Loucy (cell line): Measurements from ENCODE around the gene DHRS3.

Experiments
- H2AFZ ChIP-seq: fragments of 200-600 bp; sonication (generic); 2 replicates; pipeline ENCODE4 v1.6.0; 2016; ENCODE audit warnings: antibody characterized with exemption, mild to moderate bottlenecking, low read length, moderate library complexity
- H3F3A ChIP-seq: fragments of 200-600 bp; 2 replicates; pipeline ENCODE4 v1.6.0; 2016; ENCODE audit warnings: antibody characterized with exemption, low read depth, mild to moderate bottlenecking
- H3K27me3 ChIP-seq: fragments of 200-600 bp; sonication (generic); 2 replicates; pipeline ENCODE4 v1.6.1; 2014; ENCODE audit warnings: low read length, mild to moderate bottlenecking; ENCODE audit not compliant: insufficient read depth, poor library complexity, severe bottlenecking
- H3K36me3 ChIP-seq: fragments of 200-600 bp; sonication (generic); 2 replicates; pipeline ENCODE4 v1.6.1; 2016; ENCODE audit warnings: low read length; ENCODE audit not compliant: insufficient read depth
- H3K4me1 ChIP-seq: fragments of 200-600 bp; sonication (generic); 2 replicates; pipeline ENCODE4 v1.5.1; 2014; ENCODE audit warnings: low read length, mild to moderate bottlenecking; ENCODE audit not compliant: insufficient read depth, poor library complexity, severe bottlenecking
- H3K4me2 ChIP-seq: fragments of 200-600 bp; sonication (generic); 2 replicates; pipeline ENCODE4 v1.6.0; 2014; ENCODE audit warnings: antibody characterized with exemption, low read length, low read depth, mild to moderate bottlenecking; ENCODE audit not compliant: poor library complexity, severe bottlenecking
- H3K4me3 ChIP-seq: fragments of 200-600 bp; sonication (generic); 2 replicates; pipeline ENCODE4 v1.5.1; 2014; ENCODE audit warnings: low read length, mild to moderate bottlenecking, mixed read lengths; ENCODE audit not compliant: poor library complexity, severe bottlenecking
- H3K79me2 ChIP-seq: fragments of 200-600 bp; sonication (generic); 2 replicates; pipeline ENCODE4 v1.6.1; 2014; ENCODE audit warnings: low read length; ENCODE audit not compliant: insufficient read depth
- H3K9ac ChIP-seq: fragments of 200-600 bp; sonication (generic); 2 replicates; pipeline ENCODE4 v1.6.0; 2014; ENCODE audit warnings: mild to moderate bottlenecking, low read depth, low read length, moderate library complexity; ENCODE audit not compliant: poor library complexity, severe bottlenecking
- H3K9me2 ChIP-seq: fragments of 200-600 bp; sonication (generic); replicated peaks from 2 replicates; pipeline ENCODE4 v1.6.1; 2016; ENCODE audit warnings: low read depth, low read length, mixed read lengths
- H3K9me3 ChIP-seq: fragments of 200-600 bp; sonication (generic); 2 replicates; pipeline ENCODE4 v1.6.1; 2014; ENCODE audit warnings: mild to moderate bottlenecking, antibody characterized with exemption, low read length, low read depth; ENCODE audit not compliant: insufficient read depth
- H4K20me1 ChIP-seq: fragments of 200-600 bp; sonication (generic); 2 replicates; pipeline ENCODE4 v1.6.0; 2014; ENCODE audit warnings: antibody characterized with exemption, low read length, mild to moderate bottlenecking; ENCODE audit not compliant: insufficient read depth, poor library complexity, severe bottlenecking
- EZH2phosphoT487 ChIP-seq: fragments of 200-600 bp; IDR thresholded peaks from 2 replicates; pipeline ENCODE4 v1.6.1; 2018; ENCODE audit warnings: antibody characterized with exemption, mild to moderate bottlenecking, moderate library complexity, borderline replicate concordance
- TF ChIP-seq, protein P1 (sequence below): fragments of 200-600 bp; sonication (generic); conservative IDR thresholded peaks from 2 replicates; pipeline ENCODE4 v1.5.1; 2014; ENCODE audit warnings: mild to moderate bottlenecking, antibody characterized with exemption, low read length

DHRS3 gene

DNA sequence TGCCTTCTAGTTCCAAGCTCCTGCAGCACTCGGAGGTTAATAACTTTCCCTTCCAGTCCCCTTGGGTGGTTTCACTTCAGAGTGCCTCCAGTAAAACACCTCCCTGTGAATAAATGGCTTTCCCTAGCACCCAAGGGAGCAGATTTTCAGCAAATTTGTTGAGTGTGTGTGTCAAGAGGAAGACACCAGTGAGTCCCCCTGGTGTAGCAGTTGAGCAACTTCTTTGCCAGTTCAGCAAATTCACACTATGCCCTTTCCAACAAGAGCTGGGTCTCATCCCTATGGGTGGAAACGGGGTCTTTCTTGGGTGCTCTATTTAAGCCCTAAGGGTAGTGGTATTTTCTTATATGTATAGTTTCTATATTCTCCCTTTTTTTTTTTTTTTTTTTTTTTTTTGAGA, 25.1 kb upstream of the DHRS3 start:
- H3K36me3 ChIP-seq: no peaks in the 10 kb centered on the region
- H2AFZ ChIP-seq: no peak overlapping the region
- H4K20me1 ChIP-seq: no peaks in the 10 kb centered on the region
- no peaks in the 10 kb centered on the region for H3F3A ChIP-seq
- TF ChIP-seq, protein P1, sequence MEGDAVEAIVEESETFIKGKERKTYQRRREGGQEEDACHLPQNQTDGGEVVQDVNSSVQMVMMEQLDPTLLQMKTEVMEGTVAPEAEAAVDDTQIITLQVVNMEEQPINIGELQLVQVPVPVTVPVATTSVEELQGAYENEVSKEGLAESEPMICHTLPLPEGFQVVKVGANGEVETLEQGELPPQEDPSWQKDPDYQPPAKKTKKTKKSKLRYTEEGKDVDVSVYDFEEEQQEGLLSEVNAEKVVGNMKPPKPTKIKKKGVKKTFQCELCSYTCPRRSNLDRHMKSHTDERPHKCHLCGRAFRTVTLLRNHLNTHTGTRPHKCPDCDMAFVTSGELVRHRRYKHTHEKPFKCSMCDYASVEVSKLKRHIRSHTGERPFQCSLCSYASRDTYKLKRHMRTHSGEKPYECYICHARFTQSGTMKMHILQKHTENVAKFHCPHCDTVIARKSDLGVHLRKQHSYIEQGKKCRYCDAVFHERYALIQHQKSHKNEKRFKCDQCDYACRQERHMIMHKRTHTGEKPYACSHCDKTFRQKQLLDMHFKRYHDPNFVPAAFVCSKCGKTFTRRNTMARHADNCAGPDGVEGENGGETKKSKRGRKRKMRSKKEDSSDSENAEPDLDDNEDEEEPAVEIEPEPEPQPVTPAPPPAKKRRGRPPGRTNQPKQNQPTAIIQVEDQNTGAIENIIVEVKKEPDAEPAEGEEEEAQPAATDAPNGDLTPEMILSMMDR: peak; percentile 20; the same call in 1 of the 2 replicates
- TF ChIP-seq EZH2phosphoT487: no peak
- no peak overlapping the region for H3K4me3 ChIP-seq
- H3K79me2 ChIP-seq: no peaks in the 10 kb centered on the region
- H3K9ac ChIP-seq: no peak overlapping the region
- no peaks in the 10 kb centered on the region for H3K4me1 ChIP-seq
- H3K9me2 ChIP-seq: no peaks in the 10 kb centered on the region
- H3K27me3 ChIP-seq: no peaks in the 10 kb centered on the region
- peaks cover 13% of the 10 kb centered on the region; the same call in 1 of the 2 replicates for H3K9me3 ChIP-seq
- no peak overlapping the region for H3K4me2 ChIP-seq

DNA sequence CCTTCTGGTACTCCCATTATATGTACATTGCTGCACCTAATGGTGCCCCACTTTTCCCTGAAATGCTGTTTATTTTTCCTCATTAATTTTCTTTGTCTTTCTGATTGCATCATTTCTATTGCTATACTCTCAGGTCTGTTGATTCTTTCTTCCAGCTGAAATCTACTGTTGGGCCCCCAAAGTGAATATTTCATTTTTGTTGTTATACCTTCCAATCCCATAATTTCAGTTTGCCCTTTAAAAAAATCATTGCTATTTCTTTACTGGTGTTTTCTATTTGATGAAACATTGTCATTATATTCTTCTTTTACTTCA, 22.9 kb upstream of the DHRS3 start:
- no peaks in the 10 kb centered on the region for H3K27me3 ChIP-seq
- no peak overlapping the region for H3K9ac ChIP-seq
- H3K4me1 ChIP-seq: no peaks in the 10 kb centered on the region
- H3F3A ChIP-seq: no peaks in the 10 kb centered on the region
- no peaks in the 10 kb centered on the region for H3K79me2 ChIP-seq
- peaks cover 13% of the 10 kb centered on the region; the same call in 1 of the 2 replicates for H3K9me3 ChIP-seq
- H3K36me3 ChIP-seq: no peaks in the 10 kb centered on the region
- H4K20me1 ChIP-seq: no peaks in the 10 kb centered on the region
- H2AFZ ChIP-seq: no peak overlapping the region
- no peak overlapping the region for H3K4me3 ChIP-seq
- no peaks in the 10 kb centered on the region for H3K9me2 ChIP-seq
- H3K4me2 ChIP-seq: no peak overlapping the region
- TF ChIP-seq, protein P1: no peak
- TF ChIP-seq EZH2phosphoT487: no peak

DNA sequence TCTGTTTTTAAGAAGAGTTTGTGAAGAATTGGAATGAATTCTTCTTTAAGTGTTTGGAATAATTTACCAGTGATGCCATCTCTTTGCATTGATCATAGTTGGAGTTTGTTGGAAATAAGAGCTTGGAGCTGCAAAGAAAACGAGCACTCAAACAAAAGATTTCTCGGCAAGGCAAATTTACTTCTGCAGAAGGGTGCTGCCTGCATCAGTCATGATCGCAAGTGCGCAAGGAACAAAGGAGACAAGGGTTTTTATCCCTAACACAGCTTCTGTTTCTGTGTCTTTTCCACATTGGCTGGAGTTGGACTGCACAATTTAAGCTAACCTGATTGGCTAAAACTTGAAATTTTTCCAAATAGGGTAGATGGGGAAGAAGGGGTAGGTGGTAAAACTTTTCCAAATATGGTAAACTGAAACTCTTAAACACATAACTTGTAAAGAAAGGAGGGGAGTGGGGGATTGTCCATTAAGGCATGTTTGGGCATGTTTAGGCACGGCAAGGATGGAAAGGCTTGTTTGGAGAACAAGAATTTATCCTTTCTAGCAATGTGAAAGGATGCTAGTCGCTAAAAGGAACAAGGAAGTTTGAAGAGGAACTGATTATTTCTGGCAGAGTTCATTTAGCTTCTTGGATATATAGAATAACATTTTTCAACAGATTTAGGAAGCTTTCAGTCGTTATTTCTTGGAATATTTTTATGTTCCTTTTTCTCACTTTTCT, 22.4 kb upstream of the DHRS3 start:
- H3K9ac ChIP-seq: no peak overlapping the region
- H3K4me3 ChIP-seq: no peak overlapping the region
- no peaks in the 10 kb centered on the region for H3K4me1 ChIP-seq
- no peaks in the 10 kb centered on the region for H3F3A ChIP-seq
- H2AFZ ChIP-seq: no peak overlapping the region
- H3K9me3 ChIP-seq: peaks cover 13% of the 10 kb centered on the region; the same call in 1 of the 2 replicates
- no peak overlapping the region for H3K4me2 ChIP-seq
- H3K9me2 ChIP-seq: no peaks in the 10 kb centered on the region
- no peaks in the 10 kb centered on the region for H3K36me3 ChIP-seq
- no peaks in the 10 kb centered on the region for H4K20me1 ChIP-seq
- TF ChIP-seq, protein P1: no peak
- TF ChIP-seq EZH2phosphoT487: no peak
- no peaks in the 10 kb centered on the region for H3K27me3 ChIP-seq
- H3K79me2 ChIP-seq: no peaks in the 10 kb centered on the region
